ENCODE data around the gene KIRREL3. TPM values are rescaled to one million over a fixed set of nuclear protein-coding genes. Genes with fewer than 3 reads are reported as not detected.

Gene KIRREL3
- total and polyA plus RNA-seq, 9 of the 15 experiments (the other 6 are each of a cell fraction or from before 2014, with no cell fraction given) = 0.04 to 0.10 TPM; not detected in 7

- CTCF ChIA-PET (ENCODE audit: low intra/inter-chr PET ratio) = no interaction called here
- POLR2A ChIA-PET = no interaction called here
- in situ Hi-C loops (cut with MboI) = no loop called here
Measured at GRCh38 chr11:126492331-126493082, 508.1 kb downstream of the KIRREL3 start.

GRCh38 chr11:126491092-126491491, 509.5 kb downstream of the KIRREL3 start:
- in situ Hi-C loops (cut with MboI) (no loop called here), intact Hi-C loops (cut with micrococcal nuclease) (no loop called here)

More at GRCh38 chr11:126492331-126493082, 508.1 kb downstream of the KIRREL3 start:
- no peak for DNase-seq (ENCODE audit: extremely low read depth in 1 of 4, low spot score in 3 of 4)
- Histone ChIP-seq H3K27ac (ENCODE audit: extremely low read depth, low read depth, low read length) (no peak overlapping the region), H3K27me3 (ENCODE audit: control insufficient read depth in 2 of 2, insufficient read depth in 2 of 2, low read length in 2 of 2) (peaks cover 13 to 77% of the 10 kb centered on the region in 2 experiments; a peak in 4 of 5 replicates), H3K4me1 (replicated peaks in 1 of 2; ENCODE audit: control insufficient read depth in 2 of 2, insufficient read depth in 2 of 2, low read length in 2 of 2) (no peaks in the 10 kb centered on the region), H3K4me3 (no peak overlapping the region), H3K9ac (ENCODE audit: insufficient read depth in 1 of 2, low read depth in 2 of 2, low read length in 2 of 2) (0 out of 4 replicates have a peak overlapping the region, but pooled peaks of 1 of the 2 experiments have one; percentile 26), H3K4me2 (ENCODE audit: insufficient read depth, low read length) (no peak overlapping the region), H3K9me3 (replicated peaks; ENCODE audit: control insufficient read depth, insufficient read depth, low read depth, low read length) (no peaks in the 10 kb centered on the region), H3K79me2 (ENCODE audit: control insufficient read depth, insufficient read depth, low read length) (no peaks in the 10 kb centered on the region), H3K36me3 (ENCODE audit: control insufficient read depth, insufficient read depth, low read length) (no peaks in the 10 kb centered on the region), H4K20me1 (replicated peaks; ENCODE audit: control insufficient read depth, insufficient read depth, low read length) (0 out of 2 replicates have a peak, but pooled peaks cover 11% of the 10 kb centered on the region), H3K9me1 (ENCODE audit: control insufficient read depth, insufficient read depth, low read length) (no peaks in the 10 kb centered on the region), H2AFZ (ENCODE audit: low read depth, low read length) (no peak overlapping the region)
- WGBS (ENCODE audit: insufficient coverage, low coverage, missing lambda C conversion rate) = 0% methylated on average over 13 of the region's 13 CpGs
- TF ChIP-seq GABPA (tag; conservative IDR thresholded peaks at IDR 0.05; ENCODE audit: low read depth) (no peak), MEF2D (tag; conservative IDR thresholded peaks at IDR 0.05; ENCODE audit: low read depth) (no peak), CREBBP (IDR thresholded peaks at IDR 0.05; ENCODE audit: low read depth, low read length) (no peak), GABPB1 (CRISPR knock-in tag; IDR thresholded peaks at IDR 0.05) (no peak), RBM22 (IDR thresholded peaks at IDR 0.05; ENCODE audit: low read depth, low read length, poor library complexity, severe bottlenecking) (no peak), IRF2 (CRISPR knock-in tag; IDR thresholded peaks at IDR 0.05) (no peak)
- BruUV-seq (replicated peaks) = no TSS peak
- intact Hi-C loops (cut with micrococcal nuclease) = no loop called here
- no peak for FAIRE-seq
- ATAC-seq = no peak

More at GRCh38 chr11:126491092-126491491, 509.5 kb downstream of the KIRREL3 start:
- TF ChIP-seq PRPF4 (IDR thresholded peaks at IDR 0.05; ENCODE audit: insufficient read depth, low read depth, low read length, poor library complexity, severe bottlenecking) = no peak
- no peak for TF ChIP-seq SIN3A (IDR thresholded peaks at IDR 0.05; ENCODE audit: borderline replicate concordance in 2 of 2, control insufficient read depth in 1 of 2, low read depth in 2 of 2, low read length in 2 of 2)
- no peak for TF ChIP-seq CBX2 (IDR thresholded peaks at IDR 0.05; ENCODE audit: insufficient read depth, low read length, poor library complexity, severe bottlenecking)
- no peak for TF ChIP-seq ZNF3 (CRISPR knock-in tag; IDR thresholded peaks at IDR 0.05)
- TF ChIP-seq SIX5 (IDR thresholded peaks at IDR 0.05; ENCODE audit: borderline replicate concordance in 1 of 2, insufficient read depth in 1 of 2, low read depth in 1 of 2, low read length in 2 of 2) = no peak
- no peak for TF ChIP-seq IRF1 (CRISPR knock-in tag; IDR thresholded peaks at IDR 0.05; ENCODE audit: borderline replicate concordance)
- no peak for TF ChIP-seq FOXA1 (IDR thresholded peaks at IDR 0.05; ENCODE audit: borderline replicate concordance)
- no peak for TF ChIP-seq ZNF232 (CRISPR knock-in tag; IDR thresholded peaks at IDR 0.05)
- TF ChIP-seq TEAD4 (IDR thresholded peaks at IDR 0.05; ENCODE audit: low read length) = no peak
- TF ChIP-seq TEAD4 (CRISPR knock-in tag; IDR thresholded peaks at IDR 0.05; ENCODE audit: borderline replicate concordance) = no peak
- Histone ChIP-seq H2AFZ (ENCODE audit: low read depth, low read length) (no peak overlapping the region), H3K9ac (ENCODE audit: insufficient read depth in 1 of 2, low read depth in 2 of 2, low read length in 2 of 2) (no peak overlapping the region), H3K36me3 (ENCODE audit: control insufficient read depth, insufficient read depth, low read length) (no peaks in the 10 kb centered on the region), H4K20me1 (replicated peaks; ENCODE audit: control insufficient read depth, insufficient read depth, low read length) (0 out of 2 replicates have a peak, but pooled peaks cover 13% of the 10 kb centered on the region), H3K9me1 (ENCODE audit: control insufficient read depth, insufficient read depth, low read length) (no peaks in the 10 kb centered on the region), H3K4me3 (no peak overlapping the region), H3K27ac (ENCODE audit: extremely low read depth, low read depth, low read length) (no peak overlapping the region), H3K9me3 (replicated peaks; ENCODE audit: control insufficient read depth, insufficient read depth, low read depth, low read length) (no peaks in the 10 kb centered on the region), H3K27me3 (ENCODE audit: control insufficient read depth in 2 of 2, insufficient read depth in 2 of 2, low read length in 2 of 2) (peaks cover 13 to 77% of the 10 kb centered on the region in 2 experiments; a peak in 4 of 5 replicates), H3K79me2 (ENCODE audit: control insufficient read depth, insufficient read depth, low read length) (no peaks in the 10 kb centered on the region), H3K4me1 (replicated peaks in 1 of 2; ENCODE audit: control insufficient read depth in 2 of 2, insufficient read depth in 2 of 2, low read length in 2 of 2) (no peaks in the 10 kb centered on the region), H3K4me2 (ENCODE audit: insufficient read depth, low read length) (no peak overlapping the region)
- under 1% methylated on average over 13 of the region's 13 CpGs for WGBS (ENCODE audit: insufficient coverage, low coverage, missing lambda C conversion rate)
- ChIA-PET CTCF (ENCODE audit: low intra/inter-chr PET ratio) (no interaction called here), POLR2A (no interaction called here)
- DNase-seq (ENCODE audit: extremely low read depth in 1 of 4, low spot score in 3 of 4) (no peak), ATAC-seq (peak; percentile 28; the same call in 2 of the 3 replicates), FAIRE-seq (no peak)
- no TSS peak for BruUV-seq (replicated peaks)

Measured in K562 (cell line).